Measurements from ENCODE around the gene CHTF18. TPM values are rescaled to one million over a fixed set of nuclear protein-coding genes. Genes with fewer than 3 reads are reported as not detected.
"Not testable (repeated sequence)": the region's sequence is repeated elsewhere in the genome, so short reads cannot be mapped to it uniquely, and the experiment has no call there.

The CHTF18 gene
- total and polyA plus RNA-seq, 4 donors = 3.0 to 56.9 (median 10.7) TPM

DNA sequence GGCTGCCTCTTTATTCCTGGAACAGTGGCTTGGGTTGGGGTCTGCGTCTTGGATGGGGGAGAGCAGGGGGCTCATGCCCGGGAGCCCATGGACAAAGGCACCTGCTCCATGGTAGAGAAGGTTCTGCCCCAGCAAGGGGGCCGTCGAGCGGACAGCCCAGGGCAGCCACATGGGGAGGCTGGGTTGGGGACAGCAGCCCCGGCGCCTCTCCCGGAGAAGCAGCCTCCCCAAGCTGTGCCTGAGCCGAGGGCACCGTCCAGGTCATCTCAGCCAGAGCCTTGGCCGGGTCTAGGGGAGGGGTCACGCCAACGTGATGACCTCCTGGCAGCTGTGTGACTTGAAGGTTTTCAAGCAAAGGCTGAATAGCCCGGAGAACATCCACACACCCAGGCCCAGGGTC, 45.0 kb downstream of the CHTF18 start:
- ATAC-seq (ENCODE audit: low FRiP score) (no peak), DNase-seq (no peak)
- Histone ChIP-seq H3K27ac (ENCODE audit: low read depth in 1 of 2, low read length in 2 of 2) (no peak overlapping the region), H3K4me3 (ENCODE audit: low read length in 2 of 2) (no peak overlapping the region), H3K27me3 (ENCODE audit: control insufficient read depth in 1 of 2, insufficient read depth in 2 of 2, low read length in 1 of 2) (no peaks in the 10 kb centered on the region), H3K4me1 (ENCODE audit: control insufficient read depth in 1 of 2, insufficient read depth in 2 of 2, low read length in 2 of 2) (no peaks in the 10 kb centered on the region), H3K9me3 (ENCODE audit: control insufficient read depth, low read length) (peaks cover 6% of the 10 kb centered on the region), H3K36me3 (ENCODE audit: control insufficient read depth in 1 of 2, insufficient read depth in 2 of 2, low read length in 1 of 2) (no peaks in the 10 kb centered on the region)
- intact Hi-C loops (cut with DNase I) = no loop called here
- WGBS, 2 donors = 80 to 83% methylated on average over 14 of the region's 14 CpGs

GRCh38 chr16:835373-835772, 47.0 kb downstream of the CHTF18 start:
- H3K27ac ChIP-seq (ENCODE audit: low read depth in 1 of 2, low read length in 2 of 2) = no peak overlapping the region
- 93 to 95% methylated on average over 6 to 10 of the region's 10 CpGs for WGBS, 2 donors
- no peak overlapping the region for H3K4me3 ChIP-seq (ENCODE audit: low read length in 2 of 2)
- H3K27me3 ChIP-seq (ENCODE audit: control insufficient read depth in 1 of 2, insufficient read depth in 2 of 2, low read length in 1 of 2) = no peaks in the 10 kb centered on the region
- H3K4me1 ChIP-seq (ENCODE audit: control insufficient read depth in 1 of 2, insufficient read depth in 2 of 2, low read length in 2 of 2) = no peaks in the 10 kb centered on the region
- intact Hi-C loops (cut with DNase I) = no loop called here
- peaks cover 6% of the 10 kb centered on the region for H3K9me3 ChIP-seq (ENCODE audit: control insufficient read depth, low read length)
- DNase-seq = no peak
- no peak for ATAC-seq (ENCODE audit: low FRiP score)
- no peaks in the 10 kb centered on the region for H3K36me3 ChIP-seq (ENCODE audit: control insufficient read depth in 1 of 2, insufficient read depth in 2 of 2, low read length in 1 of 2)

- ATAC-seq (ENCODE audit: low FRiP score) (no peak), DNase-seq (no peak)
- Histone ChIP-seq H3K9me3 (ENCODE audit: control insufficient read depth, low read length) (peaks cover 6% of the 10 kb centered on the region), H3K4me1 (ENCODE audit: control insufficient read depth in 1 of 2, insufficient read depth in 2 of 2, low read length in 2 of 2) (no peaks in the 10 kb centered on the region), H3K27me3 (ENCODE audit: control insufficient read depth in 1 of 2, insufficient read depth in 2 of 2, low read length in 1 of 2) (no peaks in the 10 kb centered on the region), H3K36me3 (ENCODE audit: control insufficient read depth in 1 of 2, insufficient read depth in 2 of 2, low read length in 1 of 2) (no peaks in the 10 kb centered on the region), H3K4me3 (ENCODE audit: low read length in 2 of 2) (no peak overlapping the region), H3K27ac (ENCODE audit: low read depth in 1 of 2, low read length in 2 of 2) (no peak overlapping the region)
- intact Hi-C loops (cut with DNase I) = no loop called here
- WGBS, 2 donors = 90 to 95% methylated on average over 4 of the region's 4 CpGs
These were observed 47.8 kb downstream of the CHTF18 start for GRCh38 chr16:836221-836620.

DNA sequence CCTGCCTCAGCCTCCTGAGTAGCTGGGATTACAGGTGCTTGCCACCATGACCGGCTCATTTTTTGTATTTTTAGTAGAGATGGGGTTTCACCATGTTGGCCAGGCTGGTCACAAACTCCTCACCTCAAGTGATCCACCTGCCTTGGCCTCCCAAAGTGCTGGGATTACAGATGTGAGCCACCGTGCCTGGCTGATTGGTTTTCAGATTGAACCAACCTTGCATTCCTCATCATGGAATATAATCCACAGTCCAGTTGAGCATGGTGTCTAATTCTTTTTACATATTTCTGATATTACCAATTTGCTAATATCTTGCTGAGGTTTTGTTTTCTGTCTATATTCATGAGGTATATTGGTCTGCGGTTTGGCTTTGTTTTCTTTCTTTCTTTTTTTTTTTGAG, 48.4 kb downstream of the CHTF18 start:
- H3K4me3 ChIP-seq (ENCODE audit: low read length in 2 of 2); H3K4me1 ChIP-seq (ENCODE audit: control insufficient read depth in 1 of 2, insufficient read depth in 2 of 2, low read length in 2 of 2); DNase-seq; intact Hi-C loops (cut with DNase I); H3K36me3 ChIP-seq (ENCODE audit: control insufficient read depth in 1 of 2, insufficient read depth in 2 of 2, low read length in 1 of 2); H3K9me3 ChIP-seq (ENCODE audit: control insufficient read depth, low read length); H3K27ac ChIP-seq (ENCODE audit: low read depth in 1 of 2, low read length in 2 of 2); ATAC-seq (ENCODE audit: low FRiP score); H3K27me3 ChIP-seq (ENCODE audit: control insufficient read depth in 1 of 2, insufficient read depth in 2 of 2, low read length in 1 of 2): not testable (repeated sequence)
- WGBS, 2 donors = 91 to 96% methylated on average over 3 of the region's 3 CpGs

GRCh38 chr16:838741-839140, 50.3 kb downstream of the CHTF18 start:
- no peak overlapping the region for H3K27ac ChIP-seq (ENCODE audit: low read depth in 1 of 2, low read length in 2 of 2)
- H3K27me3 ChIP-seq (ENCODE audit: control insufficient read depth in 1 of 2, insufficient read depth in 2 of 2, low read length in 1 of 2) = no peaks in the 10 kb centered on the region
- ATAC-seq (ENCODE audit: low FRiP score) = no peak
- WGBS, 2 donors = 81 to 83% methylated on average over 14 of the region's 14 CpGs
- peaks cover 5% of the 10 kb centered on the region for H3K9me3 ChIP-seq (ENCODE audit: control insufficient read depth, low read length)
- no peak for DNase-seq
- no peak overlapping the region for H3K4me3 ChIP-seq (ENCODE audit: low read length in 2 of 2)
- no peaks in the 10 kb centered on the region for H3K36me3 ChIP-seq (ENCODE audit: control insufficient read depth in 1 of 2, insufficient read depth in 2 of 2, low read length in 1 of 2)
- no peaks in the 10 kb centered on the region for H3K4me1 ChIP-seq (ENCODE audit: control insufficient read depth in 1 of 2, insufficient read depth in 2 of 2, low read length in 2 of 2)
- intact Hi-C loops (cut with DNase I) = no loop called here

- H3K27me3 ChIP-seq (ENCODE audit: control insufficient read depth in 1 of 2, insufficient read depth in 2 of 2, low read length in 1 of 2) = no peaks in the 10 kb centered on the region
- ATAC-seq (ENCODE audit: low FRiP score) (no peak), DNase-seq (peak in 1 of 2 donors; percentile 31)
- no peaks in the 10 kb centered on the region for H3K4me1 ChIP-seq (ENCODE audit: control insufficient read depth in 1 of 2, insufficient read depth in 2 of 2, low read length in 2 of 2)
- WGBS, 2 donors = 67 to 71% methylated on average over 23 to 24 of the region's 24 CpGs
- no peaks in the 10 kb centered on the region for H3K36me3 ChIP-seq (ENCODE audit: control insufficient read depth in 1 of 2, insufficient read depth in 2 of 2, low read length in 1 of 2)
- H3K4me3 ChIP-seq (ENCODE audit: low read length in 2 of 2) = no peak overlapping the region
- H3K9me3 ChIP-seq (ENCODE audit: control insufficient read depth, low read length) = peaks cover 4% of the 10 kb centered on the region
- intact Hi-C loops (cut with DNase I) = no loop called here
- H3K27ac ChIP-seq (ENCODE audit: low read depth in 1 of 2, low read length in 2 of 2) = no peak overlapping the region
These were observed 51.4 kb downstream of the CHTF18 start for GRCh38 chr16:839643-840408.

DNA sequence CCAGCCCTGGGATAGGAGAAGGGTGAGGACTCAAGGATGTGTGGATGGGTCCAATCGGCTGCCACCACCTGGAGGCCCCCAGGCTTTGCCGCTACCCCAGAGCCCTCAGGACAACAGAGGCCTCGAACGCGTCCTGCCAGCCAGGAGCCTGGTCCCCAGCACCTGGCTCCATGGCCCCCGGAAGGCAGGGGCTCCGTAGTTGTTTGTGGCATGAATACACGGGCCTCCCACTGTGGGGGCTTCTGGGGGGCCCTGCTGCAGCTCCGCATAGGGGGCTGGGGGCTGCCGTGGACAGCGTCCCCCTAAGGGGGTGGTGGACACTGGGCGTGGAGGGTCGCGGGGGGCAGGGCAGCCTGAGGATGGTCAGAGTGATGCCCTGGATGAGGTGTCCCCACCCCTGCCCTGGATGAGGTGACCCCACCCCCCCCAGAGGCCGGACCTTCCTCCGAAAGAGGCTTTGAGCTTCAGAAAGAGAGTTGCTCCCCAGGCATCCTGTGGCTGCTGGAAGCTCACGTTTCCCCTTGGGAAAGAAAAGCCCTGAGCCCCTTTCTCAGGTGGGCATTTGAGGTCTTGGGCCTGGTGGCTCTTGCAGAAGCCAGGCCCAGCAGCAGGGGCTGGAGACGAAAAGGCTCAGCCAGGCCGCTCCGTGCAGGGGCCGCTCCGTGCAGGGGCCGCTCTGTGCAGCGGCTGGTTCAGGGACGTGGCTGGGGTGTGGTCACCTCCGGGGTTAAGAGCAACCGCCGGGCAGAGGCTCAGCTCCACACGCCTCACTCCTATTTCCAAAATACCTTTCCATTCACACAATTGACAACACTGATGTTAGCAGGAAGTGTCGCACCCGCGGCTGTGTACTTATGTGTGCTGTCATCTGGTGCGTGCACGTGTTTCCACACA, 52.4 kb downstream of the CHTF18 start:
- Histone ChIP-seq H3K27me3 (ENCODE audit: control insufficient read depth in 1 of 2, insufficient read depth in 2 of 2, low read length in 1 of 2) (no peaks in the 10 kb centered on the region), H3K36me3 (ENCODE audit: control insufficient read depth in 1 of 2, insufficient read depth in 2 of 2, low read length in 1 of 2) (no peaks in the 10 kb centered on the region), H3K4me3 (ENCODE audit: low read length in 2 of 2) (no peak overlapping the region), H3K27ac (ENCODE audit: low read depth in 1 of 2, low read length in 2 of 2) (no peak overlapping the region), H3K9me3 (ENCODE audit: control insufficient read depth, low read length) (peaks cover 3% of the 10 kb centered on the region), H3K4me1 (ENCODE audit: control insufficient read depth in 1 of 2, insufficient read depth in 2 of 2, low read length in 2 of 2) (no peaks in the 10 kb centered on the region)
- intact Hi-C loops (cut with DNase I) = no loop called here
- no peak for DNase-seq
- no peak for ATAC-seq (ENCODE audit: low FRiP score)
- WGBS, 2 donors = 75 to 78% methylated on average over 29 to 34 of the region's 34 CpGs

GRCh38 chr16:841455-842060, 53.1 kb downstream of the CHTF18 start:
- H3K27me3 ChIP-seq (ENCODE audit: control insufficient read depth in 1 of 2, insufficient read depth in 2 of 2, low read length in 1 of 2) = no peaks in the 10 kb centered on the region
- intact Hi-C loops (cut with DNase I) = no loop called here
- ATAC-seq (ENCODE audit: low FRiP score) = no peak

More at GRCh38 chr16:841455-842060, 53.1 kb downstream of the CHTF18 start:
- DNase-seq = no peak
- H3K36me3 ChIP-seq (ENCODE audit: control insufficient read depth in 1 of 2, insufficient read depth in 2 of 2, low read length in 1 of 2) = no peaks in the 10 kb centered on the region
- no peaks in the 10 kb centered on the region for H3K9me3 ChIP-seq (ENCODE audit: control insufficient read depth, low read length)
- 80 to 82% methylated on average over 27 of the region's 27 CpGs for WGBS, 2 donors
- no peak overlapping the region for H3K4me3 ChIP-seq (ENCODE audit: low read length in 2 of 2)
- no peak overlapping the region for H3K27ac ChIP-seq (ENCODE audit: low read depth in 1 of 2, low read length in 2 of 2)
- no peaks in the 10 kb centered on the region for H3K4me1 ChIP-seq (ENCODE audit: control insufficient read depth in 1 of 2, insufficient read depth in 2 of 2, low read length in 2 of 2)
